Stomach smooth muscle (tissue), 2 donors: ENCODE measurements around the gene INPPL1.

Experiments used
- H3K27ac ChIP-seq: one replicate; pipeline ENCODE4 v1.7.0; 2013; ENCODE audit warnings: mild to moderate bottlenecking, low read length, inconsistent platforms
- H3K27me3 ChIP-seq, 2 donors: one replicate each; pipeline ENCODE4 v1.7.0; 2013; ENCODE audit warnings: low read length in 2 of 2; ENCODE audit not compliant: insufficient read depth in 2 of 2, control insufficient read depth in 1 of 2
- H3K36me3 ChIP-seq, 2 donors: one replicate each; pipeline ENCODE4 v1.7.0; 2013; ENCODE audit warnings: low read length in 2 of 2; ENCODE audit not compliant: control insufficient read depth in 2 of 2, insufficient read depth in 2 of 2
- H3K4me1 ChIP-seq: one replicate; pipeline ENCODE4 v1.7.0; 2013; ENCODE audit warnings: low read length; ENCODE audit not compliant: control insufficient read depth, insufficient read depth
- H3K4me3 ChIP-seq, 2 donors: one replicate each; pipeline ENCODE4 v1.7.0; 2013; ENCODE audit warnings: low read length in 2 of 2
- H3K9ac ChIP-seq, 2 donors: one replicate each; pipeline ENCODE4 v1.7.0; 2013; ENCODE audit warnings: low read length in 2 of 2, mild to moderate bottlenecking in 1 of 2
- H3K9me3 ChIP-seq, 2 donors: one replicate each; pipeline ENCODE4 v1.7.0; 2013; ENCODE audit warnings: low read length in 2 of 2; ENCODE audit not compliant: control insufficient read depth in 2 of 2
- donor health status: healthy.
- donor health status: Pancreatic carcinoma.

Gene INPPL1

GRCh38 chr11:72234514-72234830, 9.9 kb downstream of the INPPL1 start:
- peaks cover 49% of the 10 kb centered on the region for H3K4me1 ChIP-seq
- no peak overlapping the region for H3K27ac ChIP-seq
- H3K27me3 ChIP-seq: no peaks in the 10 kb centered on the region
- no peak overlapping the region for H3K4me3 ChIP-seq
- no peaks in the 10 kb centered on the region for H3K9me3 ChIP-seq
- no peak overlapping the region for H3K9ac ChIP-seq
- H3K36me3 ChIP-seq: peaks cover 60 to 73% of the 10 kb centered on the region in 2 donors

GRCh38 chr11:72234920-72235319, 10.4 kb downstream of the INPPL1 start:
- peak overlapping the region; percentile 55 for H3K27ac ChIP-seq
- H3K9me3 ChIP-seq: no peaks in the 10 kb centered on the region
- no peak overlapping the region for H3K9ac ChIP-seq
- H3K4me3 ChIP-seq: no peak overlapping the region
- peaks cover 54% of the 10 kb centered on the region for H3K4me1 ChIP-seq
- no peaks in the 10 kb centered on the region for H3K27me3 ChIP-seq
- H3K36me3 ChIP-seq: peaks cover 56 to 68% of the 10 kb centered on the region in 2 donors

GRCh38 chr11:72235351-72236057, 10.9 kb downstream of the INPPL1 start:
- H3K36me3 ChIP-seq: peaks cover 50 to 62% of the 10 kb centered on the region in 2 donors
- H3K27me3 ChIP-seq: peaks cover 0 to under 1% of the 10 kb centered on the region in 2 donors
- H3K27ac ChIP-seq: peak overlapping the region; percentile 55
- no peak overlapping the region for H3K9ac ChIP-seq
- H3K4me3 ChIP-seq: no peak overlapping the region
- no peaks in the 10 kb centered on the region for H3K9me3 ChIP-seq
- H3K4me1 ChIP-seq: peaks cover 60% of the 10 kb centered on the region

- Histone ChIP-seq H3K27ac (peak overlapping the region; percentile 55), H3K9ac (no peak overlapping the region), H3K36me3 (peaks cover 43 to 56% of the 10 kb centered on the region in 2 donors), H3K4me3 (no peak overlapping the region), H3K9me3 (no peaks in the 10 kb centered on the region), H3K27me3 (peaks cover 5 to 6% of the 10 kb centered on the region in 2 donors), H3K4me1 (peaks cover 65% of the 10 kb centered on the region)
These were observed 11.6 kb downstream of the INPPL1 start for GRCh38 chr11:72236083-72236697.

- H3K36me3 ChIP-seq: peaks cover 37 to 51% of the 10 kb centered on the region in 2 donors
- no peak overlapping the region for H3K9ac ChIP-seq
- peaks cover 65% of the 10 kb centered on the region for H3K4me1 ChIP-seq
- H3K27ac ChIP-seq: peak overlapping the region; percentile 55
- no peak overlapping the region for H3K4me3 ChIP-seq
- H3K27me3 ChIP-seq: peaks cover 6 to 7% of the 10 kb centered on the region in 2 donors
- no peaks in the 10 kb centered on the region for H3K9me3 ChIP-seq
These were observed 12.2 kb downstream of the INPPL1 start for GRCh38 chr11:72236774-72237111.

- Histone ChIP-seq H3K4me3 (no peak overlapping the region), H3K9me3 (no peaks in the 10 kb centered on the region), H3K27ac (peak overlapping the region; percentile 55), H3K36me3 (peaks cover 33 to 45% of the 10 kb centered on the region in 2 donors), H3K27me3 (peaks cover 8 to 11% of the 10 kb centered on the region in 2 donors), H3K4me1 (peaks cover 65% of the 10 kb centered on the region), H3K9ac (no peak overlapping the region)
These were observed 12.8 kb downstream of the INPPL1 start for GRCh38 chr11:72237112-72237931.

GRCh38 chr11:72238040-72238450, 13.5 kb downstream of the INPPL1 start:
- Histone ChIP-seq H3K27ac (peak overlapping the region; percentile 77), H3K4me1 (peaks cover 65% of the 10 kb centered on the region), H3K27me3 (peaks cover 11 to 16% of the 10 kb centered on the region in 2 donors), H3K9me3 (no peaks in the 10 kb centered on the region), H3K36me3 (peaks cover 26 to 38% of the 10 kb centered on the region in 2 donors), H3K4me3 (no peak overlapping the region), H3K9ac (peak overlapping the region in 1 of 2 donors; percentile 0)

GRCh38 chr11:72238492-72239312, 14.1 kb downstream of the INPPL1 start:
- Histone ChIP-seq H3K27ac (peak overlapping the region; percentile 77), H3K36me3 (peaks cover 19 to 31% of the 10 kb centered on the region in 2 donors)

GRCh38 chr11:72239313-72239848, 14.8 kb downstream of the INPPL1 start:
- H3K27ac ChIP-seq: peak overlapping the region; percentile 77
- H3K4me1 ChIP-seq: peaks cover 61% of the 10 kb centered on the region
- H3K9ac ChIP-seq: peak overlapping the region; percentile 60
- peaks cover 12 to 24% of the 10 kb centered on the region in 2 donors for H3K36me3 ChIP-seq
- no peaks in the 10 kb centered on the region for H3K9me3 ChIP-seq
- peak overlapping the region; percentile 46 to 69 for H3K4me3 ChIP-seq
- peaks cover 24 to 25% of the 10 kb centered on the region in 2 donors for H3K27me3 ChIP-seq

More at GRCh38 chr11:72238492-72239312, 14.1 kb downstream of the INPPL1 start:
- H3K9ac ChIP-seq: peak overlapping the region in 1 of 2 donors; percentile 0
- H3K4me3 ChIP-seq: no peak overlapping the region
- peaks cover 63% of the 10 kb centered on the region for H3K4me1 ChIP-seq
- no peaks in the 10 kb centered on the region for H3K9me3 ChIP-seq
- peaks cover 17 to 23% of the 10 kb centered on the region in 2 donors for H3K27me3 ChIP-seq
